ENCODE data around the gene CTBP1.

DNA sequence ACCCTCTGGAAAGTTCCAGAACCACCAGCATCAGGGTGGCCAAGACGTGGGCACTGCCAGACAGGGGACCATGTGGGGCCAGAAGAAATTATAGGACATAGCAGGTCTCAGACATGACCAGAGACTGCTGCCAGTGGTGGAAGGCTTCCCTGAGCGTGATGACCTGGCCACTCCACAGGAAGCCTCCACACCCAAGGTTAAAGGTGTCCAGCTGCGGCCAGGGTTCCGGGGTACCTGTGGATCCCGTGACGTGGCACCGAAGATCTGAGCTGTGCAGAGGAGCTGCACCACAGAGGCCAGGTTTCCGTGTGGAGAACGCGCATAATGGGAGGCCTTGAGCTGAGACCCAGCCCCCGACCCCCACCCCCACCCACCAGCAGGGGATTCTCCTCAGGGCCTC lies 16.4 kb upstream of the CTBP1 start:
- TF ChIP-seq EZH2 (IDR thresholded peaks at IDR 0.05; ENCODE audit: low read depth, low read length, severe bottlenecking) = no peak
- TF ChIP-seq ZNF274 (IDR thresholded peaks at IDR 0.05; ENCODE audit: borderline replicate concordance, extremely low read depth, low read length) = no peak
- TF ChIP-seq EGR1 (IDR thresholded peaks at IDR 0.05; ENCODE audit: borderline replicate concordance, low read depth, low read length) = no peak
- TF ChIP-seq, protein P1, sequence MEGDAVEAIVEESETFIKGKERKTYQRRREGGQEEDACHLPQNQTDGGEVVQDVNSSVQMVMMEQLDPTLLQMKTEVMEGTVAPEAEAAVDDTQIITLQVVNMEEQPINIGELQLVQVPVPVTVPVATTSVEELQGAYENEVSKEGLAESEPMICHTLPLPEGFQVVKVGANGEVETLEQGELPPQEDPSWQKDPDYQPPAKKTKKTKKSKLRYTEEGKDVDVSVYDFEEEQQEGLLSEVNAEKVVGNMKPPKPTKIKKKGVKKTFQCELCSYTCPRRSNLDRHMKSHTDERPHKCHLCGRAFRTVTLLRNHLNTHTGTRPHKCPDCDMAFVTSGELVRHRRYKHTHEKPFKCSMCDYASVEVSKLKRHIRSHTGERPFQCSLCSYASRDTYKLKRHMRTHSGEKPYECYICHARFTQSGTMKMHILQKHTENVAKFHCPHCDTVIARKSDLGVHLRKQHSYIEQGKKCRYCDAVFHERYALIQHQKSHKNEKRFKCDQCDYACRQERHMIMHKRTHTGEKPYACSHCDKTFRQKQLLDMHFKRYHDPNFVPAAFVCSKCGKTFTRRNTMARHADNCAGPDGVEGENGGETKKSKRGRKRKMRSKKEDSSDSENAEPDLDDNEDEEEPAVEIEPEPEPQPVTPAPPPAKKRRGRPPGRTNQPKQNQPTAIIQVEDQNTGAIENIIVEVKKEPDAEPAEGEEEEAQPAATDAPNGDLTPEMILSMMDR (IDR thresholded peaks at IDR 0.05; ENCODE audit: control extremely low read depth in 1 of 3, insufficient read depth in 1 of 3, low read depth in 1 of 3, low read length in 3 of 3) = no peak
- TF ChIP-seq TCF12 (IDR thresholded peaks at IDR 0.05; ENCODE audit: low read depth, low read length) = no peak
- TF ChIP-seq CHD2 (IDR thresholded peaks at IDR 0.05; ENCODE audit: low read length) = no peak
- no peak for TF ChIP-seq POLR2A (IDR thresholded peaks at IDR 0.05; ENCODE audit: control extremely low read depth in 1 of 2, low read depth in 2 of 2, low read length in 2 of 2)
